HG02870 (cell line): ENCODE results near the gene NTSR1.

ENCODE experiments used
- ATAC-seq: cut with Tn5 transposase; IDR thresholded peaks from one replicate; pipeline ENCODE4 v1.9.1; 2021; ENCODE audit warnings: mild to moderate bottlenecking, moderate library complexity; ENCODE audit not compliant: unreplicated experiment

NTSR1 gene

DNA sequence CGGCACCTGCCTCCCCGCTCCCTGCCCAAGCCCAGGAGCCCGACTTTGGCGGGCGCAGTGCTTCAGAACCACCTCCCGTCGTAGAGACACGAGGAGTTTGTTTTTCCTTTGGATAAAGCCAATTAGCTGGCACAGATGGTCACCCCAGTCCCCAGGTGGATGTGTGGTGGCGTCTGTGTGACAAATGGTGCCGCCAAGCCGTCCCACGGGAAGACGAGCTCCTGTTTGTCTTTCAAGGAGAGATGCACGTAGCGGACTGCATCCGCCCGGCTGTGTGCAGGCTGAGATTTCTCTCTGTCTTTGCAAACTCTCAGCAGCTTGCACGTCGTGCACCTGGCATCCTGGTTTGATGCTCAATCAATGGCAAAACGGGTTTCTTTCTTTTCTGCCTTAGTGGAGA, 71.6 kb downstream of the NTSR1 start:
- no peak for ATAC-seq

DNA sequence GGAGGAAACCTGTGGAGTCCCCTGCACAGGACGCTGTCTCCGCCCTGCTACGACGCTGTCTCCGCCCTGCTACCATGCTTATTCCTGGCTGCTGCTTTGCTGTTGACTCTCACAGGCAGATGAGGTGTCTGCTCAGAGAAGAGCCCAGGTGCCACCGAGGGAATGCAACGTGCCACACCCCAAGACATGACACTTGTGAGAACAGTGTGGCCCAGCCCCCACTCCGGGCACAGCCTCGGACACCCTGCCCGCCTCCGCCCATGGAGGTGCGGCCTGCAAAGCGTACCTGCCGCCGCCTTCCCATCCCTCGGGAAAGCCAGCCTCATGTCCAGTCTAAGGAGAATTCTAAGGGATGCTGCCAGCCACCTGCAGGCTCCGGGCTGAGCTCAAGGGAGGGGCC, 72.1 kb downstream of the NTSR1 start:
- no peak for ATAC-seq

DNA sequence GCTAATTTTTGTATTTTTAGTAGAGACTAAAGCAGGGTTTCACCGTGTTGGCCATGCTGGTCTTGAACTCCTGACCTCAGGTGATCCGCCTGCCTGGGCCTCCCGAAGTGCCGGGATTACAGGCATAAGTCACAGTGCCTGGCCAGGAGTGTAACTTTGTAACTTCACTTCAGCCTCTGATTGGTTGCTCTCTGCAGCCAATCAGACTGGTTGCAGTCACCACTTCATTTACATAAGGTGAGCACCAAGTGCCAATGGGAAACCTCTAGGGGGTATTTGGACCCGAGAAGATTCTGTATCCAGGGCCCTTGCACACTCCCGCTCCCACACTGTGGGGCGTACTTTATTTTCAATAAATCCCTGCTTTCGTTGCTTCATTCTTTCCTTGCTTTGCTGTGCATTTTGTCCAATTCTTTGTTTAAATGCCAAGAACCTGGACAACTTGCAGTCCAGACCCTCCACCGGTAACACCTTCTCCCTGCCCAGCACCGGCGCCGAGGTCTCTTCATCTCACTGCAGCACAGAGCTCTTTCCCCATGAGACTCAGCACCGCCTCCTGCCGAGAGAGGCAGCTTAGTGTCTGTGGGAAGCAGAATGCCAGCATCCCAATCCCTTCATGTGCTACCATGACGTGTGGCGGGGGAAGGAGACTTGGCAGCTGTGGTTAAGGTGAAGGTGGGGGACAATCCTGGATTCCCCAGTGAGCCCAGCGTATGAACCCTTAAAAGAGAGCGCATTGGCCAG, 73.7 kb downstream of the NTSR1 start:
- ATAC-seq: no peak

DNA sequence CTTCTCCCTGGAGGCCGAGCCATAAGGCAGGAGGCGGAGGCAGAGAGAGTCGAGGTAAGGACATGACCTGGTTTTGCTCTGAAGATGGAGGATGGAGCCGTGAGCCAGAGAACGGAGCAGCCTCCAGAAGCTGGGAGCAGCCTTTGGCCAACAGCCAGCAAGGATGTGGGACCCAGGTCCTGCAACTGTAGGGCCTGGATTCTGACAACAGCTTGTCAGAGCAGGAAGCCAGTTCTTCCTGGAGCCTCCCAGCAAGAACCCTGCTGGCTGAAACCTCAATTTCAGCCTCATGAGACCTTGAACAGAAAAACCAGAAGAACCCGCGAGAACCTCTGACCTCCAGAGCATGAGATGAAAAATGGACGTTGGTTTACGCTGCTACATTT, 74.2 kb downstream of the NTSR1 start:
- no peak for ATAC-seq

DNA sequence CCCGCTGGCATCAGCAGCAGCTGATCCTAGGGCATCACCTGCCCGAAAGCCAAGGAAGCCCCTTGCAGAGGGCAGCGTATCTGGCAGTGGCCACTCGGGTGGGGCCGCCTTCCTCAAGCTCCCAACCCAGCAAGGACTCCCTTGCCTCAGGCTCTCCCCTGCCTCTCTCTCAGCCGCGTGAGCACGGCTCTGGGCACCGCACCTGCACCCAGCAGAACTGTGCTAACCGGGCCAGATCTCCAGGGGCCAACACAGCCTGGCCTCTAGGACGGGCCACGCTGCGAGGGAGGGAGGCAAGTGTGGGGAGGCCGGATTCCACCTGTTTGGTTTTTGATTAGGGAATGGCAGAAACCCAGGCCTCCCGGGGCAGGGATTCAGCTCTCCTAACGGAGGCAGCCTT, 75.9 kb downstream of the NTSR1 start:
- no peak for ATAC-seq

DNA sequence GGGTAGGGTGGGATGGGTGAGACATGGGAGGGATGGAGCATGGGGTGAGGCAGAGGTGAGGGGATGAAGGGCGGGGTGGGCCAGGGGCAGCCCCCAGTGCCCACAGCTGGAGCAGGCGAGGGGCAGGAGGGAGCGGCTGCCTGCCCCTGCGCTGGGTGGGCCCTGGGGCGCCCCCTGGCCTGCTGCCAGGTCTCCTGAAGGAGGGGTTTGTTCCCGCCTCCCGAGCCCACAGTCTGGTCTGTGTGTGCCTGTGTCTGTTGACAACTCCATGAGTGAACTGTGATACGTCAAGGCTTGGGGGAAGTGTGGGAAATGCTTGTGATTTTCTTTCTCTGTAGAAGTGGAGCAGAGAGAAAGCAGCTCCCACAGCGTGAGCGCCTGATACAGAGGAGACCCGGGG, 76.8 kb downstream of the NTSR1 start:
- no peak for ATAC-seq

DNA sequence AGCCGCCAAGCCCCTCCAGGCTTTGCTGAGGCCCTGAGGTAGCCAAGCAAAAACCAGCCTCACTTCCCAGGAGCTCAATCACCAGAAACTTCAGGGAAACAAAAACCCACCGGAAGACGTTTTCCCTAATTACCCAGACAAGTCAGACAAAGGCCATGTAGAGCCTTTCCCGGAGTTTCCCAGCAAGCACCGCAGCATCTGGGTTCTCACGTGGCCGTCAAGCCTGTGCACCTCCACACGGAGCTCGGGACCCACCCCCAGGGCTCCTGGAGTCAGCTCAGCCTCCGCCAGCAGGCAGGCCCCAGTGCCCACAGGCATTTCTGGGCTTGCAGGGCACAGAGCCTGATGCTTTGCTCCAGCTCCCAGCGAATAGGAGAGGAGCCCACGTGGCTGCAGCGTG, 77.5 kb downstream of the NTSR1 start:
- ATAC-seq: no peak

DNA sequence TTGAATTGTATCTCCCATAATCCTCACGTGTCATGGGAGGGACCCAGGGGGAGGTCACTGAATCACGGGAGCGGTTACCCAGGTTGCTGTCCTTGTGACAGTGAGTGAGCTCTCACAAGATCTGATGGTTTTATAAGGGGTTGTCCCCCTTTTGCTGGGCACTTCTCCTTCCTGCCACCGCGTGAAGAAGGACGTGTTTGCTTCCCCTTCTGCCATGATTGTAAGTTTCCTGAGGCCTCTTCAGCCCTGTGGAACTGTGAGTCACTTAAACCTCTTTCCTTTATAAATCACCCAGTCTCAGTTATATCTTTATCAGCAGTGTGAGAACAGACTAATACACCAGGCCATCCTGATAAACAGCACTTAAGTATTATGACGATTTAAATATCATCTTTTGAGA, 78.7 kb downstream of the NTSR1 start:
- ATAC-seq: no peak

DNA sequence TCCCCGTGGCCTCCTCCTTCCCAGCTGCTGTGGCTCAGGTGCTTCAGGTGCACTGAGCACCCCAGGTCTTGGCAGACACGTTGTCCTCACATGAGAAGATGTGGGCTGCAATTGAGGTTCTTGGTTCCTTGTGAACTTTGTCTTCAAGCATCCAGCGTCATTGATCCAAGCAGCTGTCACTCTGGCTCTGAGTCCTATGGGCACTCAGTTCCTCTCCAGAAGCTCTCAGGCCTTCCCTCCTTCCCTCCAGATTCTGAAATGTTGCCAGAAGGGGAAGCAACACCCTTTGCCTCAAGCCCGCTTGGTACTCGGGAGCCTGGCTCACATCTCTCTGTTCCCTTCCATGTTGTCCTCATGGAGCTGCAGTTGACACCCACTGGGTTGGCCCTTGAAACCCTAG, 79.2 kb downstream of the NTSR1 start:
- no peak for ATAC-seq

DNA sequence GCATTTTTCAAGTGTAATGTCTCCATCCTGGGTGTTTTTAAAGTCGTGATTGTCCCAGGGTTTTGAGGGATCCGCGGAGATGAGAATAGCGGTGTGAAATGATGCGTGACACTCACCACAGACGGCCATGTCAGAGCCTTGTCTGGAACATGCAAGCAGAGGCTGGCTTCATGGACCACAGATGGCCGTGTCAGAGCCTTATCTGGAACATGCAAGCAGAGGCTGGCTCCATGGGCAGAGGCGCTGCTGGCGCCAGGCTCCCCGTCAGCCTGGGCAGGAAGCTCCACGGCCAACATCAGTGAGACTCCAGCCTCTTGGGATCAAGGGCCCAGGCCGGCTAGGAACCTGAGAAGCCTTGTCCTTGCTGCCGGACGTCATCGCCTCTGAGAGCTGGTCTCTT, 80.0 kb downstream of the NTSR1 start:
- ATAC-seq: no peak

DNA sequence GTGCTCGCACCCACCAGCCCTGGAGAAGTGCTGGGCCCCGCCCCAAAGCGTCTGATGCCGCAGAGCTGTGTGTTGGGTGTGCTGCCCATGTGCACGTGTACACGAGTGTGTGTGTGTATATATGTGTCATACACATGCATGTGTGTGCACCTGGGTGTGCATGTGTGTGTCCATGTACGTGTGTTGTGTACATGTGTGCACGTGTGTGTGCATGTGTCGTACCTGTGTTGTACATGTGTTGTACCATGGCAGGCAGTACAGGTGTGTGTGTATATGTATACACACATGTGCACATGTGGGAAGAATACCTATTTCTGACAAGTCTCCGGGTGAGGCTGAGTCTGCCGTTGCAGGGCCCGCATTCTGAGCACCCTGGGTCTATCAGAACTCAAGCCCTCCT, 81.4 kb downstream of the NTSR1 start:
- ATAC-seq: no peak

DNA sequence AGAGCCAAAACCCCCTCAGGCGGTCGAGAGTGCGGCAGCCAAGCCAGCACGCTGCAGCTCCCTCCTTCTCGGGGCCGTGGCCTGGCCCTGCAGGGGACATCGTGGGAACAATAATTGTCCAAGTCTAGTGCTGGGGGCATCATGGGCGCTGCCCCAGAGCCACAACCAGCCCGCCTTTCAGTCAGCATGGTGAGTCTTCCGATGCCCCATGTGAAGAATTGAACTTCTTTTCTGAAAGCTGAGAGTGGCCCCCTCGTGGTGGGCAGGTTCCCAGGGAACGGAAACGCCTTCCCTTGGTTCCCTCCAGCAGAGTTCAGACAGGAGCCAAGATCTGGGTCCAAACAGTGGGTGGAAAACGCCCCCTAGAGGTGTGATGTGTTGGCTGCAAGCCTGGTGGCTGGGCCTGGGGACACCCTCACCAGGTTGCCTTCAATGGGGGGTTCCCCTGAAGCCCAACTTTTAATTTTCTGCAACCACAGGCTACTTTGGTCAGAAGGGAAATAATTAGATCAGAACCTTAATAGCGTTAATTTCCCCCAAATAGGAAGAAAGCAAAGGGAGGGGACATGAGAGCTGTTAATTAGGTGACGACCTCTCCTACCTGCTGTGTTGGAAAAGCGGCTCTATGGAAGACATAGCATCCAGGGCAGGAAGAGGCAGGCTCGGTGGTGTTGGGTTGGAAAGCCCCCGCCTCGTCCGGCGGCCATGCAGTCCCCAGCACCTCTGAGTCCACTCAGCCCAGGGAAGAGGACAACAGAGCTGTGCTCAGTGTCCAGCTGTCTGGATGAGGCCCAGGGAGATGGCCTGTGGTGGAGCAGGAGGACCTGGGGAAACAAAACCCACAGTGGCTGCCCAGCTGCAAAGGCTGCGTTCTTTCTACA, 82.9 kb downstream of the NTSR1 start:
- no peak for ATAC-seq

DNA sequence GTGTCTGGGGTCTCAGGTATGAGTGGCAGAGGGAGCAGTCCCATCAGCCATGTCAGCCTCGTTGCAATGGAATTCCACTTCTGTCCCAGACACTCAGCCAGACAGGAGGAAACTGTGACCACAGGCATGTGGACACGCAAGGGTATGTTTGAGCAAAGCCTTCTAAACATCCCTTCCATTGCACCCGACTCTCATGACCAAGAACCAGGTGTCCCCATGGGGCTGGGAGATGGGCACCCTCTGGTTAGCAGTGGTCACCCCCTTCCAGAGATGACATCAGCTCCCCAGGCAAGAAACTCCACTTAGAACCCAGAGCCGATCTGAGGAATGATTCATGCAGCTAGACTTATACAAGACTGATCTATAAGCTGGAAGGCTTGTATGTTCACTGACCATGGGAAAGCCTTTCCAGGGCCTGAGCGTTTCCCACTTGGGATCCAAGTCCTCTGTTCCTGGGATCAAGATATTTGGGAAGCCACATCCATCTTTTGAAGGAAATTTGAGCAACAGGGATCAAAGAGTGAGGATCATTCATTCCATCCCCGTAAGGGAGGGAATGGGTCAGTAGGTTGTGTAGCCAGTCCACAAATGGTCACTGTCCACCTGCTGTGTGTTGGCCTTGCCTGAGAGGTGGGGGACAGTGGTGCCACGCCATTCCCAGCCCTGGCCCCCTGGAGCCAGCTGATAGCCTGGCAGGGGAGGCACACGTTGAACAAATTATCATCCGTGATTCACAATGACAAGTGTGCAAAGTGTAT, 83.7 kb downstream of the NTSR1 start:
- no peak for ATAC-seq

DNA sequence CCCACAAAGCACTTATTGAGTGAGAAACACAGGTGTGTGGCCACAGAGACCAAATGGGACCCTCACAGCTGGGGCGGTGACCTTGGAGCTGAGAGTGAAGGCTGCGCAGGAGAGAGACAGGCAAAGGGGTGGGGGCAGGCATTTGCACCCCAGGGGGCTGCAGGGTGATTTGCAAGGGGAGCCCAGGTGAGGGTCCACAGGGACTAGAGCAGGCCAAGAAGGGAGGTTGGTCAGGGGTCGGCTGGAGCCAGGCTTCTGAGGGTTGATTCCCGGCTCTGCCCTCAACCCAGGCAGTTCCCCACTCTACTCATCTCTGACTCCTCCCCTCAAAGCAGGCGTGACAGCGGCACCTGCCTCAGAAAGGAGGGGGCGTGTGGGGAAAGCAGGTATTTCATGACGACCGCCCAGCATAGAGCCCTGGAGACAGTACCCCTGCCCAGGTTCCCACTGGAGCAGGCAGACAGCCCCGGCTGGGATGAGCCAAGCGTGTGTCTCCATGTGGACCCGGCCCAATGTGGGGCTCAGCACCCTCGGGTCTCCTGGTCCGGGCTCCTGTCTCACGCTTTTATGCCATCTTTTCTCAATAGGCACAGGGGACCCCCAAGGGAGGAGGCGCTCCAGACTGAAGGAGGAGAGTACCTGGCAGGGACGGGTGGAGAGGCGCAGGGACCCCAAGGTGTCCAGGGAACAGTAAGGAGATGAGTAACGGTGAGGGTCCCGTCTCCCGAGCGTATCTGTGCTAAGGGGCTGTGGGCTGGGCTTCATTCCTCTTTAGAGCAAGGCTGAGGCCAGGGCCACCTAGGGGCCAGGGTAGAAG, 84.5 kb downstream of the NTSR1 start:
- no peak for ATAC-seq

DNA sequence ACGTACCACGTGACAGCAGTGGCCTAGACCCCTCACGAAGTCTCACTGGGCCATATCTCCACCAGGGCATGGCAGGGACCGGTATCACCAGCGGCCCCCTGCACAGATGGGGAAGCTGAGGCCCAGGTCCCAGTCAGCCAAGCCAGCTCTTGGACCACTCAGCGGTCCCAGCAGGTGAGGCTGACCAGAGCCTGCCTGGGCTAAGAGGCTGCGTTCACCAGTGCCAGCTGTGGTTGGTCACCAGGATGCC, 85.0 kb downstream of the NTSR1 start:
- no peak for ATAC-seq

DNA sequence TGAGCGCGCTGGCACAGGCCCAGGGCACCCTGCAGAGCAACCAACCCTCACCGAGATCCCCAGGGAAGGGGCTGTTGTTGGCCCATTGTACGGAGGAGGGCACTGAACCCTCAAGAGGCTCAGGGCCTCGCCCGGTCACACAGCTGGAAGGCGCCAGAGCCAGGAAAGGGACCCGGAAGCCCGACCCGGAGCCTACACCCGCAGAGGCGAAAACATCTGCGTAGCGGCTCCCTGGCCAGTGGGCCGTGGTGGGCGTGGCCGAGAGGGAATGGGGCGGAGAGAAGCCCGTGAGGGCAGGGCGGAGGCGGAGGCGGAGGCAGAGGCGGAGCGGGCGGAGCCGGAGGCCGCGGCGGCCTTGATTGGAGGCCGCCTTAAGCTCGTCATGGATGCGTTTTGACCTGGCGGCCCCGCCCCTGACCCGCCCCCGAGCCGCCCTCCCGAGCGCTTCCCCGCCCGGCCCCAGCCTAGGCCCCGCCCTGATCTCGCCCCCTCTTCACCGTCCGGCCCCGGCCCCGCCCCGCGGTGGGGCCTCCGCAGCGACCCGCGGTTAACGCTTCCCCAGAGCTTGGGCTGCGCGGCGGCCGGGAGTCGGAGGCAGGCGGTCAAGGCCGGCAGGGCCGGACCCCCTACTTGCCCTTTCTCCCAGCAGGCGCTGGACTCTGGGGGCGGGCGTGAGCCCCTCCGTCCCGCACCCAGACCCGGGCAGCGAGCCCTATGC, 85.5 kb downstream of the NTSR1 start:
- ATAC-seq: peak; percentile 65

DNA sequence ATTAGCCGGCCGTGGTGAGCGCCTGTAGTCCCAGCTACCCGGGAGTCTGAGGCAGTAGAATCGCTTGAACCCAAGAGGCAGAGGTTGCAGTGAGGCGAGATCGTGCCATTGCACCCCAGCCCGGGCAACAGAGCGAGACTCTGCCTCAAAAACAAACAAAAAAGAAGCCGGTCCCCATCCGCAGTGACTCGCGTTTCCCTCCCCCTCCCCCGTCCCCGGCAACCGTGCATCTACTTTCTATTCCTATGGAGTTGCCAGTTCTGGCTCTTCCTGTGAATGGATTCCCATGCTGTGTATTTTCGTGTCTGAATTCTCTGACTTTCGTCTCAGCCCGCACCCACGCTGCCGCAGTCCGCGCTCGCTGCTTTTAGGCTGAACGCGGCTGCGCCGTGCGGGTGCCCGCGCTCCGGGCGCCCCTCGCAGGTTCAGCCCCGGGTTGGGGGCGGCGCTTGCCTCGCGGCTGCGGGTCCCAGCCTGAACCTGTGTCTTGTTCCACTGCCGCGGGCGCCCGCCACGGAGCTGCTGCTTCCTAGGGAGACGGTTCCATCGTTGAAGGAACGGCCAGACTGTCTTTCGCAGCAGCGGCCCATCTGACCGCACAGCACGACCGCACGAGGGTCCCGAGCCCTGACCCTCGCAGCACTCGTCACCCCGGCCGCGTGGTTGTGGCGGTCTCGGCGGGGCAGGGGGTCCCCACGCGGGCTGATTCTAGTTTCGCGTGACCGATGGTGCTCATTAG, 86.6 kb downstream of the NTSR1 start:
- no peak for ATAC-seq

DNA sequence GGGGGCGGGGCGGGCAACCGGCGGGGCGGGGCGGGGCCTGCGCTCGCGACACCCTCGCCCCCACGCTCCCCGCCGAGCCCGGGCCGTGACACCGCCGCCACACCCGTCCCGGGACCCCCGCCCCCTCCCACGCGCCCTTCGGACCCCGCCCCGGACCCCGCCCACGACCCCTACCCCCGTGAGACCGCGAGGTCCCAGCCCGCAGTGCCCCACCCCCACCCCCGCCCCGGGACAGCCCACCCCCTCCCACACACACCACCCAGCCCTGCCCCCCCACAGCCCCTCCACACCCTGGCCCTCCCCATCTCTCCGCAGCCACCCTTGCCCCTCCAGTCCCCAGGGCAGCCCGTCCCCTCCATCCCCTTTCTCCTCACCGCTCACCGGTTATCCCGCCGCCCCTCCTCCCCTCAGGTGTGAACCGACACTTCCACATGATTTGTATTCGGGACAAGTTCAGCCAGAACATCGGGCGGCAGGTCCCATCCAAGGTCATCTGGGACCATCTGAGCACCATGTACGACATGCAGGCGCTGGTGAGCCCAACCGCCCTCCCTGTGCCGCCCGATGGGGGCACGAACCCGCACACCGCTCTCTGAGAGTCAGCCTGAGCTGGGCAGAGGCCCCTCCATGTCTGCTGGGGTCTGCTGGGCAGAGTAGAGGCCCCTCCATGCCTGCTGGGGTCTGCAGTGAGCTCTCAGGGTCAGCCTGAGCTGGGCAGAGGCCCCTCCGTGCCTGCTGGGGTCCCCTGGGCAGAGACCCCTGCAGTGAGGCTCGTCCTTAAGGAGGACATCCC, 88.3 kb downstream of the NTSR1 start:
- no peak for ATAC-seq
